HL-60 (cell line): ENCODE data around the gene AGL.

Source experiments
- GABPA ChIP-seq: IDR thresholded peaks from 2 replicates; pipeline ENCODE4 v1.6.1; 2012; ENCODE audit warnings: low read depth
- REST ChIP-seq: IDR thresholded peaks from 2 replicates; pipeline ENCODE4 v1.6.1; 2012; ENCODE audit warnings: low read depth; ENCODE audit not compliant: insufficient replicate concordance
- TF ChIP-seq, protein P1 (sequence below): IDR thresholded peaks from one replicate; pipeline ENCODE4 v1.5.1; 2011; ENCODE audit warnings: low read length, control low read depth, inconsistent platforms; ENCODE audit not compliant: insufficient read depth

GRCh38 chr1:99849413-99849743, 783 bp upstream of the AGL start:
- TF ChIP-seq, protein P1, sequence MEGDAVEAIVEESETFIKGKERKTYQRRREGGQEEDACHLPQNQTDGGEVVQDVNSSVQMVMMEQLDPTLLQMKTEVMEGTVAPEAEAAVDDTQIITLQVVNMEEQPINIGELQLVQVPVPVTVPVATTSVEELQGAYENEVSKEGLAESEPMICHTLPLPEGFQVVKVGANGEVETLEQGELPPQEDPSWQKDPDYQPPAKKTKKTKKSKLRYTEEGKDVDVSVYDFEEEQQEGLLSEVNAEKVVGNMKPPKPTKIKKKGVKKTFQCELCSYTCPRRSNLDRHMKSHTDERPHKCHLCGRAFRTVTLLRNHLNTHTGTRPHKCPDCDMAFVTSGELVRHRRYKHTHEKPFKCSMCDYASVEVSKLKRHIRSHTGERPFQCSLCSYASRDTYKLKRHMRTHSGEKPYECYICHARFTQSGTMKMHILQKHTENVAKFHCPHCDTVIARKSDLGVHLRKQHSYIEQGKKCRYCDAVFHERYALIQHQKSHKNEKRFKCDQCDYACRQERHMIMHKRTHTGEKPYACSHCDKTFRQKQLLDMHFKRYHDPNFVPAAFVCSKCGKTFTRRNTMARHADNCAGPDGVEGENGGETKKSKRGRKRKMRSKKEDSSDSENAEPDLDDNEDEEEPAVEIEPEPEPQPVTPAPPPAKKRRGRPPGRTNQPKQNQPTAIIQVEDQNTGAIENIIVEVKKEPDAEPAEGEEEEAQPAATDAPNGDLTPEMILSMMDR = no peak
- TF ChIP-seq GABPA (no peak), REST (no peak)
